ENCODE results near the gene PTPN21. TPM values are rescaled to one million over a fixed set of nuclear protein-coding genes. Genes with fewer than 3 reads are reported as not detected.
A peak's percentile ranks its signal among the peaks of the same experiment; 100 is the strongest.

PTPN21 gene
- total and polyA plus RNA-seq, 7 donors: 4.7 to 27.3 (median 14.8) TPM

DNA sequence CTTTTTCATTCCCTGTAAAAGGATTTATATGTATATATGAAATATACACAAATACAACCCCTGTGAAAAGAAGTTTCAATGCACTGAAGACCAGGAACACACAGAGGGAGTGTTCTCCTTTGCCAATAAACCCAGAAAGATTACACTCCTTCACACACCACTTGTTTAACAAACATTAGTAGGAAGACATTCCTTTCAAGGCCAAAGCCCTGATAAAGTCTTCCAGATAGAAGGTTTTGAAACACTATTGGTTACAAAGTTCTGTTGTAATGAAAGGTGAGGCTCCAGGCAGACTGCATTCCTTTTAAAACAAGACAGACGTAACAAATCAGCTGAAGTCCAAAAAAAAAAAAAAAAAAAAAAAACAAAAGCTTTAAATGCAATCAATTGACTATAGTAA, 81.0 kb downstream of the PTPN21 start:
- H3K27ac ChIP-seq: no peak overlapping the region
- H3K4me3 ChIP-seq: no peak overlapping the region
- ATAC-seq (no peak), DNase-seq (no peak)
- H3K27me3 ChIP-seq (ENCODE audit: insufficient read depth in 3 of 3, low read length in 2 of 3): no peaks in the 10 kb centered on the region
- TF ChIP-seq, protein P1, sequence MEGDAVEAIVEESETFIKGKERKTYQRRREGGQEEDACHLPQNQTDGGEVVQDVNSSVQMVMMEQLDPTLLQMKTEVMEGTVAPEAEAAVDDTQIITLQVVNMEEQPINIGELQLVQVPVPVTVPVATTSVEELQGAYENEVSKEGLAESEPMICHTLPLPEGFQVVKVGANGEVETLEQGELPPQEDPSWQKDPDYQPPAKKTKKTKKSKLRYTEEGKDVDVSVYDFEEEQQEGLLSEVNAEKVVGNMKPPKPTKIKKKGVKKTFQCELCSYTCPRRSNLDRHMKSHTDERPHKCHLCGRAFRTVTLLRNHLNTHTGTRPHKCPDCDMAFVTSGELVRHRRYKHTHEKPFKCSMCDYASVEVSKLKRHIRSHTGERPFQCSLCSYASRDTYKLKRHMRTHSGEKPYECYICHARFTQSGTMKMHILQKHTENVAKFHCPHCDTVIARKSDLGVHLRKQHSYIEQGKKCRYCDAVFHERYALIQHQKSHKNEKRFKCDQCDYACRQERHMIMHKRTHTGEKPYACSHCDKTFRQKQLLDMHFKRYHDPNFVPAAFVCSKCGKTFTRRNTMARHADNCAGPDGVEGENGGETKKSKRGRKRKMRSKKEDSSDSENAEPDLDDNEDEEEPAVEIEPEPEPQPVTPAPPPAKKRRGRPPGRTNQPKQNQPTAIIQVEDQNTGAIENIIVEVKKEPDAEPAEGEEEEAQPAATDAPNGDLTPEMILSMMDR (IDR thresholded peaks at IDR 0.05): no peak
- intact Hi-C loops (cut with DNase I): no loop called here
- peaks cover 4 to 85% of the 10 kb centered on the region in 2 donors for H3K36me3 ChIP-seq (ENCODE audit: insufficient read depth in 1 of 2, low read depth in 1 of 2)
- WGBS, 3 donors: 88 to 100% (median 96%) methylated on average over 1 of the region's 1 CpG
- no peaks in the 10 kb centered on the region for H3K9me3 ChIP-seq
- H3K4me1 ChIP-seq: no peaks in the 10 kb centered on the region

DNA sequence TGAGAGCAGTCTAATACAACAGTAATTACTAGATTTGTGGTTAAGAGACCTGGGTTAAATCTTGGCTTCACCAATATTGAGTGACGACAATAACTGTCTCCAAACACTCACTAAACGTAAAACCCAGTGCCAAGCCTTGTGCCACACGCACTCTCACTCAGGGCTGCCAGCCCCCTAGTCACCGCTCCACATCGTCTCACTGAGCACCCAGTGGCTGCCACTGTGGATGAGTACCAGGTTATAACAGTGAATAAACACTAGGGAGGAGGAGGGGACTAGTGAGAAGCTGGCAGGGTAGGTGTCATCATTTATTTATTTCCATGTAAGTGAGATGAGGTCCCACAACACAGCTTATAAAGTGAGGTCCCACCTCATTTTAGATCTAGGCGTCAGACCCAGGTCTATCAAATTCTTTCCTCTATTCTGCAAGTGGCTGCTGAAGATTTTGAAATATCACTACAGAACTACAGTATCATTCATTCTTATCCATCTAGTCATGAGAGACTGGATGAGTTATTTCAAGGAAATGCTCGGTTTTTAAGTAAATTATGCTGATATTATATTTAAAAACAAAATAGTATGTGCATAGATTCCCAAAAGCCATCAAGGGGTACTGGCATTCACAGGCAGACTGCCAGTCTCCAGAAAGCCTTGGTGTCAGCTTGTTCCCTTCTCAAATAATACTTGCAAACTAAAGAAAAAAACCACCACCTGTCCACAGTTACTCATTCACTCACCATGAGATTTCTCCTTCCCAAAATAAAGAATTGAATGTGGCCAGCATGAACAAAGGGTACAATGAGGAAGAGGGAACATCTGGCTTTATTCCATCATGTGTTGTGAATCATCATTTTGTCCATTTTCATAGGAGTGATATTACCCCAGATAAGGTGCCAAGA, 84.0 kb downstream of the PTPN21 start:
- ATAC-seq: peak in 3 of 4 donors; percentile 48 to 84 (median 72)
- DNase-seq: no peak
- Histone ChIP-seq H3K36me3 (ENCODE audit: insufficient read depth in 1 of 2, low read depth in 1 of 2) (peaks cover 3 to 86% of the 10 kb centered on the region in 2 donors), H3K4me1 (no peaks in the 10 kb centered on the region), H3K27me3 (ENCODE audit: insufficient read depth in 3 of 3, low read length in 2 of 3) (no peaks in the 10 kb centered on the region), H3K9me3 (no peaks in the 10 kb centered on the region), H3K4me3 (no peak overlapping the region), H3K27ac (no peak overlapping the region)
- WGBS, 3 donors: 83 to 90% (median 87%) methylated on average over 7 of the region's 7 CpGs
- TF ChIP-seq, protein P1 (IDR thresholded peaks at IDR 0.05): no peak
- intact Hi-C loops (cut with DNase I): no loop called here

DNA sequence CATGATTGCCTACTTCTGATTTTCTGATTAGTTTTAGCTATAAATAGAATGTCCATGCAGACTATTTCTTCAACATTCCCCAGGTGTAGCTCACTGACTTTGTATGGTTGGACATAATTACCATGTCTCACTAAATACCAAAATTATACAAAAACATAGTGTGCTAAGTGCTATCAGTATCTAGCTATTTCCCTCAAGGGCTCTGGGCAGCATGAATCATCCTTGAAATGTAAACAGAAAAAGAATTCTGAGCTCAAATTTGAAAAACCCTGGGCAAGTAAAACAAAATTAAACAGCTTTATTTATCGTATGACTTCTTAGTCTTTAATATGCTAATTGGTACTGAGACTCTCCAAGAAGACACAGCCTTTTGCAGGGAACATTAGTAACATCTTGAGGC, 86.4 kb downstream of the PTPN21 start:
- no peaks in the 10 kb centered on the region for H3K27me3 ChIP-seq (ENCODE audit: insufficient read depth in 3 of 3, low read length in 2 of 3)
- TF ChIP-seq, protein P1 (IDR thresholded peaks at IDR 0.05): no peak
- no peaks in the 10 kb centered on the region for H3K4me1 ChIP-seq
- no peak overlapping the region for H3K4me3 ChIP-seq
- DNase-seq (no peak), ATAC-seq (no peak)
- H3K27ac ChIP-seq: no peak overlapping the region
- peaks cover 0 to 93% of the 10 kb centered on the region in 2 donors for H3K36me3 ChIP-seq (ENCODE audit: insufficient read depth in 1 of 2, low read depth in 1 of 2)
- 94 to 100% (median 98%) methylated on average over 1 of the region's 1 CpG for whole genome bisulfite sequencing, 3 donors
- no peaks in the 10 kb centered on the region for H3K9me3 ChIP-seq
- intact Hi-C loops (cut with DNase I): no loop called here

DNA sequence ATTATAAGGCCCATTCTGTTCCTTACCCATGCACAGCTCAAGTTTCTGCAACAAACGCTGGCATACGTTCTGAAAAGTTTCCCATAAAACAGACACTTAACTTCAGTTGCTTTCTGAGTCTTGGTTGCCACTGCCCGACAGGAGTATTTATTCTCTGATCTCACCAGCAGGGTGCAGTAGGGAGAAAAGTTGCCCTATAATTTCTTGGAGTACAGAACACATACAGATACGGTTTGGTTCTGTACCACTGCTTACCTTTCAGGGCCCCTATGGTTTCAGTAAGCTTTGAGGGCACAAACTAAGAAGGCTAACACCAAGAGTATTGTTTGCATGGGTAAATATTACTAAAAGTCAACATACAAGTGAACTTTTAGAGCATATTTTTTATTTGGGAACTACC, 91.5 kb downstream of the PTPN21 start:
- peaks cover 6% of the 10 kb centered on the region for H3K9me3 ChIP-seq
- TF ChIP-seq, protein P1 (IDR thresholded peaks at IDR 0.05): no peak
- no peak for ATAC-seq
- DNase-seq: no peak
- H3K36me3 ChIP-seq (ENCODE audit: insufficient read depth in 1 of 2, low read depth in 1 of 2): peaks cover 0 to 62% of the 10 kb centered on the region in 2 donors
- 90 to 91% (median 90%) methylated on average over 4 of the region's 4 CpGs for WGBS, 3 donors
- H3K27ac ChIP-seq: no peak overlapping the region
- H3K4me3 ChIP-seq: no peak overlapping the region
- H3K4me1 ChIP-seq: no peaks in the 10 kb centered on the region
- intact Hi-C loops (cut with DNase I): no loop called here
- H3K27me3 ChIP-seq (ENCODE audit: insufficient read depth in 3 of 3, low read length in 2 of 3): no peaks in the 10 kb centered on the region
